GM21529 (cell line): ENCODE data around the gene PGAP3.

Source experiments
- ATAC-seq: cut with Tn5 transposase; IDR thresholded peaks from one replicate; pipeline ENCODE4 v1.9.1; 2021; ENCODE audit not compliant: unreplicated experiment

The PGAP3 gene

GRCh38 chr17:39672522-39673334 is 15.1 kb downstream of the PGAP3 start:
- no peak for ATAC-seq

GRCh38 chr17:39671651-39672521 is 16.0 kb downstream of the PGAP3 start:
- ATAC-seq: no peak

GRCh38 chr17:39670746-39671145 is 17.1 kb downstream of the PGAP3 start:
- ATAC-seq: no peak

- no peak for ATAC-seq
Observed at GRCh38 chr17:39669897-39670735, 17.7 kb downstream of the PGAP3 start.

- ATAC-seq: no peak
Observed at GRCh38 chr17:39667945-39668924, 19.6 kb downstream of the PGAP3 start, which contains the start of gene PNMT. TSS of gene PNMT (plus strand) at chr17:39668453. CDS start at chr17:39668476, 23 bp downstream.

GRCh38 chr17:39667262-39667944 is 20.5 kb downstream of the PGAP3 start:
- no peak for ATAC-seq

GRCh38 chr17:39666601-39667261 is 21.1 kb downstream of the PGAP3 start:
- ATAC-seq: no peak

GRCh38 chr17:39666231-39666600 is 21.6 kb downstream of the PGAP3 start:
- no peak for ATAC-seq

- no peak for ATAC-seq
Observed at GRCh38 chr17:39665642-39666224, 22.1 kb downstream of the PGAP3 start.

- ATAC-seq: no peak
Observed at GRCh38 chr17:39664581-39665561, 23.0 kb downstream of the PGAP3 start, which contains the start of gene TCAP. TSS of gene TCAP (plus strand) at chr17:39665349. CDS start at chr17:39665360, 11 bp downstream.

- ATAC-seq: no peak
Observed at GRCh38 chr17:39663688-39664580, 23.9 kb downstream of the PGAP3 start.

- ATAC-seq: no peak
Observed at GRCh38 chr17:39663340-39663687, 24.5 kb downstream of the PGAP3 start.

GRCh38 chr17:39662551-39663339 is 25.1 kb downstream of the PGAP3 start:
- ATAC-seq: no peak

- ATAC-seq: no peak
Observed at GRCh38 chr17:39661744-39662541, 25.9 kb downstream of the PGAP3 start.
